K562 (cell line): Measurements from ENCODE around the gene RALB. TPM values are rescaled to one million over a fixed set of nuclear protein-coding genes. Genes with fewer than 3 reads are reported as not detected.

Source experiments
- CBX5 ChIP-seq: IDR thresholded peaks from 2 replicates; pipeline ENCODE4 v1.6.1; 2014; ENCODE audit warnings: low read depth, borderline replicate concordance
- CREB3L1 ChIP-seq: fragments of 450-650 bp; IDR thresholded peaks from 2 replicates; pipeline ENCODE4 v1.6.1; 2014; ENCODE audit warnings: low read depth, mild to moderate bottlenecking, moderate library complexity, borderline replicate concordance
- DNMT1 ChIP-seq: fragments of 450-650 bp; IDR thresholded peaks from 2 replicates; pipeline ENCODE4 v1.6.1; 2016; ENCODE audit warnings: antibody characterized with exemption, mild to moderate bottlenecking
- ELF1 ChIP-seq: fragments of 200-800 bp; sonication (Bioruptor generic); IDR thresholded peaks from 2 replicates; pipeline ENCODE4 v1.6.1; 2016; ENCODE audit warnings: missing genetic modification characterization, missing compliant biosample characterization
- KLF6 ChIP-seq: fragments of 250-450 bp; sonication (Bioruptor Pico); IDR thresholded peaks from 2 replicates; pipeline ENCODE4 v1.4.0; 2020; ENCODE audit warnings: mild to moderate bottlenecking, moderate library complexity, borderline replicate concordance
- MTA1 ChIP-seq: fragments of 450-650 bp; IDR thresholded peaks from 2 replicates; pipeline ENCODE4 v1.6.1; 2017; ENCODE audit warnings: borderline replicate concordance
- PML ChIP-seq: IDR thresholded peaks from 2 replicates; pipeline ENCODE4 v1.6.1; 2012; ENCODE audit warnings: low read length, inconsistent platforms
- RBM14 ChIP-seq: fragments of 200-400 bp; formaldehyde crosslinking; IDR thresholded peaks from 2 replicates; pipeline ENCODE4 v1.6.1; 2018; ENCODE audit warnings: low read depth, mild to moderate bottlenecking, low read length, moderate library complexity, borderline replicate concordance; ENCODE audit not compliant: insufficient read depth
- TOE1 ChIP-seq, 2 experiments: fragments of 450-650 bp in 1 of 2; sonication (generic) in 1 of 2; formaldehyde crosslinking in 1 of 2; IDR thresholded peaks; 2 replicates each; pipeline versions ENCODE4 v1.7.1 to v1.8.0; 2016 to 2022; ENCODE audit warnings: borderline replicate concordance in 2 of 2, mild to moderate bottlenecking in 2 of 2, antibody characterized with exemption in 1 of 2, inconsistent platforms in 1 of 2, low read depth in 1 of 2, missing genetic modification reagents in 1 of 2, moderate library complexity in 1 of 2
- XRCC4 ChIP-seq: IDR thresholded peaks from one replicate; pipeline ENCODE4 v1.6.1; 2011; ENCODE audit not compliant: insufficient read depth, insufficient read length; ENCODE audit errors: extremely low read depth
- ZMIZ1 ChIP-seq, 2 experiments: fragments of 150-350 bp in 1 of 2; IDR thresholded peaks; 2 replicates each; pipeline ENCODE4 v1.6.1; 2012 to 2016; ENCODE audit warnings: low read depth in 2 of 2, low read length in 2 of 2, mild to moderate bottlenecking in 1 of 2, moderate library complexity in 1 of 2
- ZNF175 ChIP-seq: fragments of 200-800 bp; sonication (Bioruptor generic); IDR thresholded peaks from 2 replicates; pipeline ENCODE4 v1.6.1; 2016; ENCODE audit warnings: low read depth, mild to moderate bottlenecking, missing genetic modification characterization, missing compliant biosample characterization
- ZNF277 ChIP-seq: fragments of 250-450 bp; sonication (Bioruptor Pico); IDR thresholded peaks from 2 replicates; pipeline ENCODE4 v1.8.0; 2022; ENCODE audit warnings: inconsistent platforms, mild to moderate bottlenecking, moderate library complexity, borderline replicate concordance
- ZNF3 ChIP-seq: fragments of 250-450 bp; sonication (Bioruptor Pico); IDR thresholded peaks from 2 replicates; pipeline ENCODE4 v1.5.0; 2021; ENCODE audit warnings: mild to moderate bottlenecking, moderate library complexity
- ZNF408 ChIP-seq: fragments of 250-450 bp; sonication (Bioruptor Pico); IDR thresholded peaks from 2 replicates; pipeline ENCODE4 v1.4.0; 2020; ENCODE audit warnings: low read depth, mild to moderate bottlenecking, moderate library complexity
- ZNF431 ChIP-seq: sonication (generic); formaldehyde crosslinking; IDR thresholded peaks from 2 replicates; pipeline ENCODE4 v1.8.0; 2022; ENCODE audit warnings: mild to moderate bottlenecking, missing genetic modification reagents
- polyA plus RNA-seq, 8 experiments: library from polyadenylated mRNA; depleted of rRNA in 4 of 8; stranded (reverse) in 5 of 8; unstranded in 3 of 8; fragments of >200 nt; fragmentation: Nextera tagmentation in 2 of 8; fragmentation: Illumina TruSeq in 1 of 8; extraction: Ambion mirVana in 2 of 8; extraction: Trizol in 1 of 8; gene quantifications; 2 replicates each; pipeline versions ENCODE4 v1.2.1 to v1.2.3, GENCODE V29; 2011 to 2014; ENCODE audit warnings: inconsistent platforms in 1 of 8, missing spikeins in 1 of 8
- total RNA-seq, 7 experiments: library from RNA; depleted of rRNA in 6 of 7; stranded (reverse); fragments of >200 nt in 6 of 7; fragmentation: Illumina TruSeq in 2 of 7; extraction: Trizol in 2 of 7; gene quantifications; 2 replicates each; pipeline versions ENCODE4 v1.2.1 to v1.2.3, GENCODE V29; 2011 to 2021; ENCODE audit warnings: low replicate concordance in 1 of 7

Gene RALB
- total and polyA plus RNA-seq, 9 of the 15 experiments (the other 6 are each of a cell fraction or from before 2014, with no cell fraction given) = 14.8 to 65.6 (median 38.4) TPM

GRCh38 chr2:120253021-120253882 is 600 bp downstream of the RALB start (continued):
- no peak for TF ChIP-seq RBM14
- 0 out of 2 replicates have a peak, but pooled peaks have one; percentile 44 for TF ChIP-seq PML
- TF ChIP-seq CBX5 = peak; percentile 44; the same call in 1 of the 2 replicates
- TF ChIP-seq MTA1 = no peak
- TF ChIP-seq TOE1 (IDR thresholded peaks at IDR 0.05; ENCODE audit: borderline replicate concordance) = no peak
- no peak for TF ChIP-seq TOE1 (CRISPR knock-in tag; IDR thresholded peaks at IDR 0.05; ENCODE audit: borderline replicate concordance, low read depth)
- no peak for TF ChIP-seq DNMT1
- TF ChIP-seq ZNF408 (CRISPR knock-in tag) = no peak
- no peak for TF ChIP-seq ZNF3
- no peak; the same call in 1 of the 2 replicates for TF ChIP-seq ZNF431
- no peak for TF ChIP-seq XRCC4
- TF ChIP-seq ZNF175 (CRISPR knock-in tag) = no peak
- no peak for TF ChIP-seq ZNF277 (CRISPR knock-in tag)
- no peak for TF ChIP-seq KLF6 (CRISPR knock-in tag)
- TF ChIP-seq ELF1 (tag) = peak; percentile 88
- TF ChIP-seq ZMIZ1 (IDR thresholded peaks at IDR 0.05; ENCODE audit: low read depth in 2 of 2, low read length in 2 of 2) = no peak
- 0 out of 2 replicates have a peak, but pooled peaks have one; percentile 18 for TF ChIP-seq CREB3L1
